Measurements from ENCODE around the gene CDKN1C. TPM values are rescaled to one million over a fixed set of nuclear protein-coding genes. Genes with fewer than 3 reads are reported as not detected.

Gene CDKN1C
- total RNA-seq, 2 donors from 2014 or later: 36.5 to 42.7 TPM

GRCh38 chr11:2920343-2920742, 34.8 kb upstream of the CDKN1C start:
- H3K27me3 ChIP-seq (replicated peaks; ENCODE audit: insufficient read depth): no peaks in the 10 kb centered on the region
- no peaks in the 10 kb centered on the region for H3K9me3 ChIP-seq
- no peak overlapping the region for H3K4me3 ChIP-seq
- no peaks in the 10 kb centered on the region for H3K4me1 ChIP-seq (replicated peaks)
- no peak overlapping the region for H3K27ac ChIP-seq
- intact Hi-C loops (cut with DNase I): no loop called here
- DNase-seq (ENCODE audit: low spot score): no peak
- no peaks in the 10 kb centered on the region for H3K36me3 ChIP-seq
- TF ChIP-seq, protein P1, sequence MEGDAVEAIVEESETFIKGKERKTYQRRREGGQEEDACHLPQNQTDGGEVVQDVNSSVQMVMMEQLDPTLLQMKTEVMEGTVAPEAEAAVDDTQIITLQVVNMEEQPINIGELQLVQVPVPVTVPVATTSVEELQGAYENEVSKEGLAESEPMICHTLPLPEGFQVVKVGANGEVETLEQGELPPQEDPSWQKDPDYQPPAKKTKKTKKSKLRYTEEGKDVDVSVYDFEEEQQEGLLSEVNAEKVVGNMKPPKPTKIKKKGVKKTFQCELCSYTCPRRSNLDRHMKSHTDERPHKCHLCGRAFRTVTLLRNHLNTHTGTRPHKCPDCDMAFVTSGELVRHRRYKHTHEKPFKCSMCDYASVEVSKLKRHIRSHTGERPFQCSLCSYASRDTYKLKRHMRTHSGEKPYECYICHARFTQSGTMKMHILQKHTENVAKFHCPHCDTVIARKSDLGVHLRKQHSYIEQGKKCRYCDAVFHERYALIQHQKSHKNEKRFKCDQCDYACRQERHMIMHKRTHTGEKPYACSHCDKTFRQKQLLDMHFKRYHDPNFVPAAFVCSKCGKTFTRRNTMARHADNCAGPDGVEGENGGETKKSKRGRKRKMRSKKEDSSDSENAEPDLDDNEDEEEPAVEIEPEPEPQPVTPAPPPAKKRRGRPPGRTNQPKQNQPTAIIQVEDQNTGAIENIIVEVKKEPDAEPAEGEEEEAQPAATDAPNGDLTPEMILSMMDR (IDR thresholded peaks at IDR 0.05): no peak
- no peak for TF ChIP-seq POLR2AphosphoS5 (IDR thresholded peaks at IDR 0.05)
- TF ChIP-seq POLR2A (IDR thresholded peaks at IDR 0.05): no peak
- 89% methylated on average over 12 of the region's 12 CpGs for WGBS

DNA sequence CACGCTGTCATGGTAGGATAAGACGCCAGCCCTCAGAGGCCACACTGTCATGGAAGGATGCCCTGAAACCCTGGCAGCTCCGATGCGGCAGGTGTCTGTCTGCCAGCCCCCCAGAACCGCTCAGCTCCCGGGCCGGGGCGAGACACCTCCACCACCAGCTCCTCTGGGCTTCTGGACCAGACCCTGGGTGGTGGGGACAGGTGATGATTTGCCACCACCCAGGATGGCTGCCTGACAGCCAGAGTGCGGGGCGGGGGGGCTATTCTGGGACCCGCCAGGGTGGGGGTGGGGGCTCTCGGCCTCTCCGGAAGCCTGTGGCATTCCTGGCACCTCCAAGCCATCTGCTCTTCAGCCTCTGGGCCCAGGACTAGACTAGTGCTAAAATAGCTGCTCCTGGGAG, 34.3 kb upstream of the CDKN1C start:
- Histone ChIP-seq H3K27me3 (replicated peaks; ENCODE audit: insufficient read depth) (no peaks in the 10 kb centered on the region), H3K4me3 (no peak overlapping the region), H3K9me3 (no peaks in the 10 kb centered on the region), H3K36me3 (no peaks in the 10 kb centered on the region), H3K4me1 (replicated peaks) (no peaks in the 10 kb centered on the region), H3K27ac (no peak overlapping the region)
- TF ChIP-seq POLR2AphosphoS5 (IDR thresholded peaks at IDR 0.05): no peak
- TF ChIP-seq, protein P1 (IDR thresholded peaks at IDR 0.05): no peak
- TF ChIP-seq POLR2A (IDR thresholded peaks at IDR 0.05): no peak
- no peak for DNase-seq (ENCODE audit: low spot score)
- 89% methylated on average over 13 of the region's 13 CpGs for WGBS
- intact Hi-C loops (cut with DNase I): no loop called here

DNA sequence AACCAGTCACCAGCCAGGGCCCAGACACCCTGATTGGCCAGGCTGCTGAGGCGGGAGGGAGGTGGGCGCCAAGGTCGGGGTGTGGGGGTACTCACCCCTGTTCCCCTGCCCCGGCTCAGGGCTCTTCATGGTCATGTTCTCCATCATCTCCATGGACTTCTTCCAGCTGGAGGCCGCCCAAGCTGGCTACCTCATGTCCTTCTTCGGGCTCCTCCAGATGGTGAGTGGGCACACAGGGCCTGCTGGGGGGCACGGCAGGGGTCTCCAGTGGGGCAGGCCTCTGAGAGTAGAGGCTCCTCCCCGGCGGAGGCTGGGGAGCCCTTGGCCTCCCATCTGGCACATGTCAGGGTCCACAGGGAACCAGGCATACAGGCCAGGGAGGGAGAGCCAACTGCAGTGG, 33.6 kb upstream of the CDKN1C start:
- no peaks in the 10 kb centered on the region for H3K36me3 ChIP-seq
- no peak for DNase-seq (ENCODE audit: low spot score)
- no peaks in the 10 kb centered on the region for H3K4me1 ChIP-seq (replicated peaks)
- no peaks in the 10 kb centered on the region for H3K9me3 ChIP-seq
- WGBS: 96% methylated on average over 9 of the region's 9 CpGs
- H3K27ac ChIP-seq: no peak overlapping the region
- H3K27me3 ChIP-seq (replicated peaks; ENCODE audit: insufficient read depth): no peaks in the 10 kb centered on the region
- intact Hi-C loops (cut with DNase I): no loop called here
- no peak overlapping the region for H3K4me3 ChIP-seq
- TF ChIP-seq POLR2AphosphoS5 (IDR thresholded peaks at IDR 0.05) (no peak), POLR2A (IDR thresholded peaks at IDR 0.05) (no peak)
- TF ChIP-seq, protein P1 (IDR thresholded peaks at IDR 0.05): no peak

DNA sequence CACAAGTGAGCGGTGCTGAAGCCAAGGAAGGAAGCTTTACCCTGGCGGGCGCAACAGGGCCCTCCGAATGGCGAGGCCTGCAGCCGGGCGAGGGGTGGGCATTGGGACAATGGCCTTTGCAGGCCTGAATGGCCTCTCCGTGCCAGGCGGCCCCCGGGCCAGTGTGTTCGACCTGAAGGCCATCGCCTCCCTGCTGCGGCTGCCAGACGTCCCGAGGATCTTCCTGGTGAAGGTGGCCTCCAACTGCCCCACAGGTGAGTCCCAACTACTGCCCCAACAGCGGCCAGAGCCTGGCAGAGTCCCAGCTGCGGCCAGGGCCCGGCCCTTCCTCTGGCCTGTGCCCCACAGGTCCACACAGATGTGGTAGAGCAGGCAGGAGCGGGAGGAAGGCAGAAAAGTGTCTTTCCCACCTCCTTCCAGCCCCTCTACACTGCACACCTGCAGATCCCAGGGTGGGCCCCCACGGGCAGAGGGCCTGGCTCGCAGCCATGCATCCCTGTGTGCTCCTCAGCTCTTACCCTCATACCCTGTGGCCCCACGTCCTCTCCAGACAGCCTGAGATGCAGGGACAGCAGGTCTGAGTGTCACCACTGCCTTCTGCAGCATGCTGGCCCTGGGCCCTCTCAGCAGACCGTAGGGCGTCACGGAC, 32.4 kb upstream of the CDKN1C start:
- Histone ChIP-seq H3K9me3 (no peaks in the 10 kb centered on the region), H3K36me3 (no peaks in the 10 kb centered on the region), H3K27me3 (replicated peaks; ENCODE audit: insufficient read depth) (no peaks in the 10 kb centered on the region), H3K27ac (no peak overlapping the region), H3K4me3 (no peak overlapping the region), H3K4me1 (replicated peaks) (peaks cover 7% of the 10 kb centered on the region)
- TF ChIP-seq POLR2AphosphoS5 (IDR thresholded peaks at IDR 0.05) (no peak), POLR2A (IDR thresholded peaks at IDR 0.05) (no peak)
- TF ChIP-seq, protein P1 (IDR thresholded peaks at IDR 0.05): no peak
- 82% methylated on average over 18 of the region's 25 CpGs for WGBS
- intact Hi-C loops (cut with DNase I): no loop called here
- DNase-seq (ENCODE audit: low spot score): no peak

DNA sequence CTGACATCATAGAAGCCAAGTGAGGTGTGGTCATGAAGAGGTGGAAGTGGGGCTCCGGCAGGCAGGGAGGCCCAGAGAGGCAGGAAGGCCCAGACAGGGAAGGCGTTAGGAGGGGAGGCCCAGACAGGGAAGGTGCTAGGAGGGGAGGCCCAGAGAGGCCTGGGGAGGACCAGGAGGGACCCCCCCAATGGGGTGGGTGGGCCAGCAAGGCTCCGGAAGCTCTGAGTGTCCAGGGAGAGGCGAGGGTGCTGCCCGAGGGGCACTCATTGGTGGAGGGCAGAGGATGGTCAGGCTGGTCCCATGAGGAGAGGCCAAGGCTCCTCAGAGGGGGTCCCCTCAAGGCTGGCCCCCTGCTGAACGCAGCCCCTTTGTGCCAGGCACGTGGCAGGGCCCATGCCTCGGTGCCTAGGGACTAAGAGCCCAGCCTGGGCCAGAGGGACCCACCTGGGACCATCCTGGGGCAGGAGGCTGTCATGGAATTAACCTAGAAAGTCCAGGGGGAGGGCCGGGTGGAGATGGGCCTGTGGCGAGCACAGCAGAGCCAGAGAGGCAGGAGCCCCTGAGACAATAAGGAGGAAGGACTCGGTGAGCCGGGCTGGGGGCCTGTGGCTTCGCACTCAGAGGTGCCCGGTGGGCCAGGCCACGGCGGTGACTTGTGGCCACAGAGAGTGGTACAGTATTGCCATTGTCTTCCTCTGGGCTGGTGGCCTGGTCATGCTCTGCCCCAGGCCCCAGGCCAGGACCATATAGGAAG, 31.5 kb upstream of the CDKN1C start:
- H3K27ac ChIP-seq: no peak overlapping the region
- 92% methylated on average over 16 of the region's 16 CpGs for WGBS
- no peak overlapping the region for H3K4me3 ChIP-seq
- H3K36me3 ChIP-seq: no peaks in the 10 kb centered on the region
- H3K9me3 ChIP-seq: no peaks in the 10 kb centered on the region
- intact Hi-C loops (cut with DNase I): no loop called here
- peaks cover 13% of the 10 kb centered on the region for H3K4me1 ChIP-seq (replicated peaks)
- no peak for DNase-seq (ENCODE audit: low spot score)
- TF ChIP-seq, protein P1 (IDR thresholded peaks at IDR 0.05): no peak
- TF ChIP-seq POLR2AphosphoS5 (IDR thresholded peaks at IDR 0.05) (no peak), POLR2A (IDR thresholded peaks at IDR 0.05) (no peak)
- H3K27me3 ChIP-seq (replicated peaks; ENCODE audit: insufficient read depth): no peaks in the 10 kb centered on the region
